ENCODE measurements around the gene TGIF1. TPM values are rescaled to one million over a fixed set of nuclear protein-coding genes. Genes with fewer than 3 reads are reported as not detected.

The TGIF1 gene
- total and polyA plus RNA-seq, 9 of the 15 experiments (the other 6 are each of a cell fraction or from before 2014, with no cell fraction given) = 16.1 to 77.7 (median 44.6) TPM

DNA sequence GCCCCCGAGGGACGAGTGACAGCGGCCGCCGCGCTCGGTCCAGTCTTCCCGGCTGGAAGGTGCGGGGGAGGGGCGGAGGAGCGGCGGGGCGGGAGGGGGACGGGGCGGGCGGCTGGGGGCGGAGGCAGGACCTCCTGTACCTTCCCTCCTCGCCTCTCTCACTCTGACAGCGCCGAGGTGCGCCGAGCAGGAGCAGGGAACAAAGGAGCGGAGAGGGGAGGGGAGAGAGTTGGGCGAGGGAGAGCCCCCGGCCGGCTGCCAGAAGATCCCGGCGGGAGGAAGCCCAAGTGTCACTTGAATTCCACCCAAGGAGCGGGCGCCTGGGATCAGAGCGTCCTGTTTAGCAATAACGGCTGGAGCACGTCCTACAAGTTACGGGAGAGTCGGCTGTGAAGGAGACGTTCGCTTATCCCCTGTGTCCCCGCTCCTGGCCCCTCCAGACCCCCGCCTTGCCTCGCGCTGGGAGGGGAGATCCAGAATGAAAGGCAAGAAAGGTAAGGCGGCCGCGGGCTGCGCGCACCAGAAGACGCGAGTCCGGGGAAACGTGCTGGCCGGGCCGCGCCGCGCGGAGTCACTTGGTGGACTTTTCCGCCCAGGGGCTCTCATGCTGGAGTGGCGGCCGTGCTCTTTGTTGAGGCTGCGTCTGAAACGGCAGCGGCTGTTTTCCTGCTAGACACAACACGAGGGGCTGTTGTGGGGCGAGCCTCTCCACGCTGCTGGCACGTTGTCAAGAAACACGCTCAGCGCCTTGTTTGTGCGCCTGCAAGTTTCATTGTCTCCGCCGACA lies at the start of gene TGIF1 (continued):
- TF ChIP-seq, protein P1, sequence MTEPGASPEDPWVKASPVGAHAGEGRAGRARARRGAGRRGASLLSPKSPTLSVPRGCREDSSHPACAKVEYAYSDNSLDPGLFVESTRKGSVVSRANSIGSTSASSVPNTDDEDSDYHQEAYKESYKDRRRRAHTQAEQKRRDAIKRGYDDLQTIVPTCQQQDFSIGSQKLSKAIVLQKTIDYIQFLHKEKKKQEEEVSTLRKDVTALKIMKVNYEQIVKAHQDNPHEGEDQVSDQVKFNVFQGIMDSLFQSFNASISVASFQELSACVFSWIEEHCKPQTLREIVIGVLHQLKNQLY (CRISPR knock-in tag; conservative IDR thresholded peaks at IDR 0.05) = 0 out of 4 replicates have a peak, but pooled peaks have one; percentile 25 to 63
- TF ChIP-seq KDM5B (IDR thresholded peaks at IDR 0.05; ENCODE audit: insufficient replicate concordance, low read depth, low read length) = peak; percentile 75
- TF ChIP-seq YY1 (IDR thresholded peaks at IDR 0.05; ENCODE audit: borderline replicate concordance in 1 of 3, control insufficient read depth in 1 of 3, extremely low read depth in 1 of 3, insufficient read depth in 3 of 3, insufficient read length in 1 of 3, insufficient replicate concordance in 2 of 3, low read depth in 1 of 3, low read length in 2 of 3) = peak in 1 of 3 experiments; percentile 60
- TF ChIP-seq, protein P2, sequence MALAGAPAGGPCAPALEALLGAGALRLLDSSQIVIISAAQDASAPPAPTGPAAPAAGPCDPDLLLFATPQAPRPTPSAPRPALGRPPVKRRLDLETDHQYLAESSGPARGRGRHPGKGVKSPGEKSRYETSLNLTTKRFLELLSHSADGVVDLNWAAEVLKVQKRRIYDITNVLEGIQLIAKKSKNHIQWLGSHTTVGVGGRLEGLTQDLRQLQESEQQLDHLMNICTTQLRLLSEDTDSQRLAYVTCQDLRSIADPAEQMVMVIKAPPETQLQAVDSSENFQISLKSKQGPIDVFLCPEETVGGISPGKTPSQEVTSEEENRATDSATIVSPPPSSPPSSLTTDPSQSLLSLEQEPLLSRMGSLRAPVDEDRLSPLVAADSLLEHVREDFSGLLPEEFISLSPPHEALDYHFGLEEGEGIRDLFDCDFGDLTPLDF (CRISPR knock-in tag; IDR thresholded peaks at IDR 0.05) = no peak
- no peak for TF ChIP-seq HMG20B (CRISPR knock-in tag; IDR thresholded peaks at IDR 0.05)
- TF ChIP-seq, protein P3, sequence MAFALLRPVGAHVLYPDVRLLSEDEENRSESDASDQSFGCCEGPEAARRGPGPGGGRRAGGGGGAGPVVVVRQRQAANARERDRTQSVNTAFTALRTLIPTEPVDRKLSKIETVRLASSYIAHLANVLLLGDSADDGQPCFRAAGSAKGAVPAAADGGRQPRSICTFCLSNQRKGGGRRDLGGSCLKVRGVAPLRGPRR (CRISPR knock-in tag; IDR thresholded peaks at IDR 0.05) = 0 out of 2 replicates have a peak, but pooled peaks have one; percentile 44
- TF ChIP-seq POLR2AphosphoS5 (IDR thresholded peaks at IDR 0.05; ENCODE audit: control insufficient read depth, insufficient read depth, low read depth, low read length) = peak; percentile 74
- TF ChIP-seq ATF1 (CRISPR knock-in tag; IDR thresholded peaks at IDR 0.05) = peak; percentile 37; the same call in 1 of the 2 replicates
- no peak for TF ChIP-seq ATF1 (tag; IDR thresholded peaks at IDR 0.05)
- TF ChIP-seq, protein P4, sequence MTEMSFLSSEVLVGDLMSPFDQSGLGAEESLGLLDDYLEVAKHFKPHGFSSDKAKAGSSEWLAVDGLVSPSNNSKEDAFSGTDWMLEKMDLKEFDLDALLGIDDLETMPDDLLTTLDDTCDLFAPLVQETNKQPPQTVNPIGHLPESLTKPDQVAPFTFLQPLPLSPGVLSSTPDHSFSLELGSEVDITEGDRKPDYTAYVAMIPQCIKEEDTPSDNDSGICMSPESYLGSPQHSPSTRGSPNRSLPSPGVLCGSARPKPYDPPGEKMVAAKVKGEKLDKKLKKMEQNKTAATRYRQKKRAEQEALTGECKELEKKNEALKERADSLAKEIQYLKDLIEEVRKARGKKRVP (CRISPR knock-in tag; IDR thresholded peaks at IDR 0.05) = 0 out of 2 replicates have a peak, but pooled peaks have one; percentile 14
- TF ChIP-seq, protein P5, sequence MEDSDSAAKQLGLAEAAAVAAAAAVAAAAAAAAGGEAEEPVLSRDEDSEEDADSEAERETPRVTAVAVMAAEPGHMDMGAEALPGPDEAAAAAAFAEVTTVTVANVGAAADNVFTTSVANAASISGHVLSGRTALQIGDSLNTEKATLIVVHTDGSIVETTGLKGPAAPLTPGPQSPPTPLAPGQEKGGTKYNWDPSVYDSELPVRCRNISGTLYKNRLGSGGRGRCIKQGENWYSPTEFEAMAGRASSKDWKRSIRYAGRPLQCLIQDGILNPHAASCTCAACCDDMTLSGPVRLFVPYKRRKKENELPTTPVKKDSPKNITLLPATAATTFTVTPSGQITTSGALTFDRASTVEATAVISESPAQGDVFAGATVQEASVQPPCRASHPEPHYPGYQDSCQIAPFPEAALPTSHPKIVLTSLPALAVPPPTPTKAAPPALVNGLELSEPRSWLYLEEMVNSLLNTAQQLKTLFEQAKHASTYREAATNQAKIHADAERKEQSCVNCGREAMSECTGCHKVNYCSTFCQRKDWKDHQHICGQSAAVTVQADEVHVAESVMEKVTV (CRISPR knock-in tag; IDR thresholded peaks at IDR 0.05) = 0 out of 2 replicates have a peak, but pooled peaks have one; percentile 26
- peak; percentile 89; the same call in 1 of the 2 replicates for TF ChIP-seq FOXK1 (CRISPR knock-in tag; IDR thresholded peaks at IDR 0.05; ENCODE audit: borderline replicate concordance)
- TF ChIP-seq ZNF644 (tag; IDR thresholded peaks at IDR 0.05; ENCODE audit: low read depth) = no peak
- TF ChIP-seq BRD4 (IDR thresholded peaks at IDR 0.05) = no peak; the same call in 1 of the 2 replicates
- 0 out of 2 replicates have a peak, but pooled peaks have one; percentile 45 for TF ChIP-seq ZNF561 (CRISPR knock-in tag; conservative IDR thresholded peaks at IDR 0.05)
- no peak for TF ChIP-seq PHF20 (IDR thresholded peaks at IDR 0.05; ENCODE audit: partially characterized antibody)
- TF ChIP-seq NR1H2 (CRISPR knock-in tag; IDR thresholded peaks at IDR 0.05) = 0 out of 2 replicates have a peak, but pooled peaks have one; percentile 50
- TF ChIP-seq, protein P6, sequence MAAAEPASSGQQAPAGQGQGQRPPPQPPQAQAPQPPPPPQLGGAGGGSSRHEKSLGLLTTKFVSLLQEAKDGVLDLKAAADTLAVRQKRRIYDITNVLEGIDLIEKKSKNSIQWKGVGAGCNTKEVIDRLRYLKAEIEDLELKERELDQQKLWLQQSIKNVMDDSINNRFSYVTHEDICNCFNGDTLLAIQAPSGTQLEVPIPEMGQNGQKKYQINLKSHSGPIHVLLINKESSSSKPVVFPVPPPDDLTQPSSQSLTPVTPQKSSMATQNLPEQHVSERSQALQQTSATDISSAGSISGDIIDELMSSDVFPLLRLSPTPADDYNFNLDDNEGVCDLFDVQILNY (CRISPR knock-in tag; IDR thresholded peaks at IDR 0.05) = peak; percentile 79; the same call in 1 of the 2 replicates
- no peak for TF ChIP-seq ZNF584 (CRISPR knock-in tag; IDR thresholded peaks at IDR 0.05; ENCODE audit: low read depth)

Measured in K562 (cell line).